Activated effector memory CD4-positive, alpha-beta T cell treated with anti-CD3 and anti-CD28 coated beads, Interleukin-2, amount 50 U/mL, for 16 hours (primary cell): Measurements from ENCODE around the gene PKP3.
"Not testable (repeated sequence)": the region's sequence is repeated elsewhere in the genome, so short reads cannot be mapped to it uniquely, and the experiment has no call there.

ENCODE experiments used
- DNase-seq: peaks from one replicate; pipeline ENCODE4 v3.0.0-alpha.2; 2020

PKP3 gene

GRCh38 chr11:432501-433100 is 38.6 kb downstream of the PKP3 start:
- DNase-seq: no peak

- DNase-seq: no peak
Observed at GRCh38 chr11:433111-433510, 39.1 kb downstream of the PKP3 start.

GRCh38 chr11:433641-434040 is 39.6 kb downstream of the PKP3 start:
- no peak for DNase-seq

GRCh38 chr11:434496-434895 is 40.5 kb downstream of the PKP3 start:
- DNase-seq: no peak

GRCh38 chr11:434999-435740 is 41.2 kb downstream of the PKP3 start:
- DNase-seq: not testable (repeated sequence)

GRCh38 chr11:437228-437870 is 43.3 kb downstream of the PKP3 start:
- DNase-seq: no peak

GRCh38 chr11:438101-438844 is 44.3 kb downstream of the PKP3 start:
- no peak for DNase-seq

GRCh38 chr11:439315-440064 is 45.5 kb downstream of the PKP3 start:
- no peak for DNase-seq

GRCh38 chr11:440065-441042 is 46.3 kb downstream of the PKP3 start:
- no peak for DNase-seq

GRCh38 chr11:441043-441417 is 47.0 kb downstream of the PKP3 start:
- no peak for DNase-seq

GRCh38 chr11:441418-442274 is 47.6 kb downstream of the PKP3 start, which contains the start of gene ANO9:
ANO9 (minus strand) TSS chr11:442011; CDS start chr11:441926, 85 bp downstream.
- DNase-seq: peak; percentile 88

GRCh38 chr11:442611-443081 is 48.6 kb downstream of the PKP3 start:
- DNase-seq: no peak

GRCh38 chr11:443542-444199 is 49.7 kb downstream of the PKP3 start:
- no peak for DNase-seq

GRCh38 chr11:444396-445144 is 50.6 kb downstream of the PKP3 start:
- no peak for DNase-seq

- DNase-seq: no peak
Observed at GRCh38 chr11:445765-446588, 52.0 kb downstream of the PKP3 start.

GRCh38 chr11:446891-447290 is 52.9 kb downstream of the PKP3 start:
- DNase-seq: no peak

GRCh38 chr11:447923-448731 is 54.1 kb downstream of the PKP3 start:
- peak; percentile 98 for DNase-seq
